ENCODE results near the gene EHBP1.

Gene EHBP1

DNA sequence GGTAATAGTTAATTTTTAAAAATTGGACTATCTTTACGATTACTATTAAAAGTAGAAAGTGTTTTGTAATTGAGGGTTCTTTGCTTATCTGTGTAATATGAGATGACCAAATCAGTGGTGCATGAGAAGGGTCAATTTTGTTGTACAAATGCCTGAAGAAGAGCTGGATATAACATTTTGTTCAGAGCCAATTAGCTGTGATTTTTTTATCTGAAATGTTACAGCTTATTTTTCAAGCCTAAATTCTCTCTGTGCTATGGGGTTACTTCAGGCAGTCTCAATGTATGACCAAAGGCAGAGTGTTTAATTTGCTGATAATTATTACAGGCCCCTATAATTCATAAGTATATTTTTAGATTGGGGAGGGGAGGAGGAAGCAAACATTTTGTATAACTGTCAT is 386.9 kb downstream of the EHBP1 start:
- no peak for DNase-seq

DNA sequence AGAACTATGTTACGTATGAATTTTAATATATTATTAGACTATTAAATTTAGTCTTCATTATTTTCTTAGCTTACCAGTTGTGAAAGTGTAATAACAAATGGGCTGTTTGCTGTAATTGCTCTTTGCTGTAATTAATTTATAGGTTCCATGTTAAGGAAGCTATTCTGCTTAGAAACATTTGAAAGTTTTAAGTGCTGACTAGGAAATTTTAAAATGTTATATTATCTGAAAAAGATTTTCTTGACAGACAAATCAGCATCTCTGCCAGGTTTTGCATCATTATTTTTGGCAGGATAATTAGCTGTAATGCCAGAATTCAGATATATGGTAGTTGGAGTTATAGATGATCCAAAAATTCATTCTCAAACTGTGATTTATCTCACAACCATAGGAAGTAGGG is 387.3 kb downstream of the EHBP1 start:
- DNase-seq, result no peak

DNA sequence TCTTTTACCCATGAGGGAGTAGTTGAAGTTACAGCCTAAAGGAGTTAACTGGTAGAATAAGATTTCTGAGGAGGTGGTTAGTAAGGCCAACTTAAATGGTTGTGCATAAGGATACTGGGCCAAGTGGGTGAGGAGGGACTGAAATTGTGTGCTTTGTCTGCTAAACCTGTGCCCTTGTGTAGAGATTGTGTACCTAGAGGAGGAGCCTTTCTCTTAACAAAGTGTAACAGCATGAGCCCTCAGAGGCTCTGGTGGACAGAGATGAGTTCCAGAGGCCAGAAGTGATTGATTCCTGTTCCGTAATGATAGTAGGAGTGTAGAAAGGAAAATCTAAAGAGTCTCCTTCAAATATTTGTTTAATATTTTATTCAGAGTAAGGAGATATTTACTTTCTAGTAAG is 388.0 kb downstream of the EHBP1 start:
- no peak for DNase-seq
